GM21381 (cell line): Measurements from ENCODE around the gene CHPF.

ENCODE experiments used
- ATAC-seq: cut with Tn5 transposase; IDR thresholded peaks from one replicate; pipeline ENCODE4 v1.9.1; 2021; ENCODE audit warnings: mild to moderate bottlenecking, moderate library complexity; ENCODE audit not compliant: unreplicated experiment

The CHPF gene

GRCh38 chr2:219514836-219515235, 28.8 kb downstream of the CHPF start:
- ATAC-seq = no peak

GRCh38 chr2:219514196-219514761, 29.3 kb downstream of the CHPF start, which contains the start of gene ASIC4:
ASIC4 (plus strand) TSS chr2:219514482; CDS start chr2:219514725, 243 bp downstream.
- no peak for ATAC-seq

GRCh38 chr2:219513787-219514186, 29.8 kb downstream of the CHPF start:
- ATAC-seq = no peak

- no peak for ATAC-seq
Measured at GRCh38 chr2:219512524-219513216, 30.9 kb downstream of the CHPF start.

DNA sequence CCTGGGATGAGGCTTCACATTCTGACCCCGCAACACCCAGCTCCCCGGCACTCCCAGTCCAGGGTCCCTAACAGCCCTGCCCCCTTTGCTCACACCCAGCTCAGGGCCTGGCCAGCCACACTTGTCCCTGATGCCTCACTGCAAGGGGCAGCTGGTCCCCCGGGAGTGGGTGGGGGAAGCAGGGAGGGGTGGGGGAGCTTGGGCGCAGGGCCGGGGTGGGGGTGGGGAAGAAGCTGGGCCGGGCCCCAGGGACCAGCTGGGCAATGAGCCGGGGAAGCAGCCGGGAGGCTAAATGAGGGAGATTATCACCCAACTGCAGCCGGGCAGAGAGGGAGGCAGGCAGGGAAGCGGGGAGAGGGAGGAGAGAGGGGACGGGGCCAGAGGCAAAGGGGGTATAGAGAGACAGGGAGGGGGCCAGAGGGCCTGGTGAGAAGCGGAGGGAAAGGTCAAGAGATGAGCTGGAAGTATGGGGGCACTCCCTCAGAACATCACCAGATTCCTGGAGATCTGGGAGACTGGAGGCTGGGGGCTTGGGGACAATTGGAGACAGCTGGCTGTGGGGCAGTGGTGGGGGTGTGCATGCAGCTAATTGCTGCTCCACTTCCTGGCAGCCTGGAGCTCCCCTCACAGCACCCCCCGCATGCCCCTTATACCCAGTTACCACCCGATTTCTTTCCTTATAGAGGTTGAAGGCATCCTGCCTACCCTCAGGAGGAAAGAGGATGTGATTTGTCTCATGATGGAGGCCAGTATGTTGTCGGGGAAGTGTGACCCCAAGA, 31.9 kb downstream of the CHPF start:
- ATAC-seq = no peak

GRCh38 chr2:219510512-219511135, 33.0 kb downstream of the CHPF start:
- no peak for ATAC-seq

- no peak for ATAC-seq
Measured at GRCh38 chr2:219509780-219510511, 33.7 kb downstream of the CHPF start.

GRCh38 chr2:219508971-219509779, 34.4 kb downstream of the CHPF start:
- ATAC-seq = no peak

DNA sequence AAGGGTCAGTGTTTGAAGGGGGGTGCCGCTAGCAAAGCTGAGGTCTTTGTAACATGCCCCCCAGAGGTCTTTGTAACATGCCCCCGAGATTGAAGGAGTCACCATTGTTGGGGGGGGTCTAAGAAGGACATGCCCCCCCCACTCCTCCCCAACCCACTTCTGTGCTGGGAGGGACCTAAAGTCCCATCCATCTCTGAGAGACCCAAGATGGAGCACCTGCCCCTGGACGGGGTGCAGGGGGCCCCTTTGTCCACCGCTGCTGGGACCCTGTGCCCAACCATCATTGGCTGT, 35.2 kb downstream of the CHPF start:
- ATAC-seq = no peak

DNA sequence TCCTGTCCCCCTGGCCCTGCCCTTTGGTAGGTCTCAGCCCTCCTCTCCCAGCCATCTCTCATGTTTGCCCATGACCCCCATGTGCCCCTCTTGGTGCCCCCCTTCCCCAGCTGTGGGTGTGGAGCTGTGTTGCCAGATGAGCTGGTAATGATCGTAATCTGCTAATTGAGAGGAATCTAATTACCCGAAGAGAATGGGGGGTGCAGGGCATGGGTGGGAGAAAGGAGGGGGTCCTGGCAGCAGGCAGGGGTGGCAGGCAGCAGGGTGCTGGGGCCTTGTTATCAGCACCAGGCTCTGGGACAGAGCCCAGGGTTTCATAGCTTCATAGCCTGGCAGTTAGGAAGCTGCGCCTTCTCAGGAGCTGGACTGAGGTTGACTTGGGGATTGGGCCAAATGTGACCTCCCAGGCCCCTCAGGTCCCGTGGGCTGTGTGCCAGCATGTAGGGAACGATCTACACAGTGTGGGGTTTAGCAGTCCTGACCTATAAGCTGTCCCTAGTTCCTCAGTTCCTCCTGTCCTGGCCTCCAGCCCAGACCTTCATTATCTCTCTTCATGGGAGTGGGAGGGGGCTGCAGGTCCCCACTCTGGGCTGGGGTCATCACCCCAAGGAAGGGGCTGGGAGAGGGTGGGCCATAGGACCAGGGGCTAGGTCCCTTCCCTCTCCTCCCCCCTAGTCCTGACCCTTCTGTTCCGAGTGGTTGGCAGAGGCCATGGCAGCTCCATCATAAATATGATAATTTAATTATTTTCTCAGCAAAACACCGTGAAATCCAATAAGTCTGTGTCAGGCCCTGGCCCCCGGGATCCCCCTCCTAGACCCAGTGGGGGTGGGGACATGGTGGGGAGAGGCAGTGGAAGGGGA, 35.8 kb downstream of the CHPF start:
- ATAC-seq = no peak

- ATAC-seq = no peak
Measured at GRCh38 chr2:219506802-219507526, 36.6 kb downstream of the CHPF start.

DNA sequence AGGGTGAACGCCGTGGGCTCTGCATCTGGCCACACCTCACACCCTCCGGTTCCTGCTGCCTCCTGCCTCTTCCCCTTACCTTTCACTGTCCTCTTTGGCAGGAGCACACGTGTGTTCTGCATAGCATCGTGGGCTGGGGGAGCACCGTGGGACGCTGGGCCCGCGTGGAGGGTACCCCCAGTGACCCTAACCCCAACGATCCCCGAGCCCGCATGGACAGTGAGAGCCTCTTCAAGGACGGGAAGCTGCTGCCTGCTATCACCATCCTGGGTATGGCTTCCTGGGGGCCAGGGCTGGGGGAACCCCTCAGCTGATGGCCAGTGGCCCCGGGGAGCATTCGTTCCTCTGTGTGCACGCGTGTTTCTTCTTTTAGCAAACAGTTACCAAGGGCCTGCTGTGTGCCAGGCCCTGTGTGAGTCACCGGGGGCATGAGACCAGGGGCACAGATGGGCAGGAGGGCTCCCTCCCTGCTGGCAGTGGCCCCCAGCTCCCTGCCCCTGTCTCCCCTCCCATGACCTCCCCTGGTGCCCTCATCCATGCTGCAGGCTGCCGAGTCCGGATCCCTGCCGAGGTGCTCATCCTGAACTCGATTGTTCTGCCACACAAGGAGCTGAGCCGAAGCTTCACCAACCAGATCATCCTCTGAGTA, 37.3 kb downstream of the CHPF start:
- ATAC-seq = no peak

DNA sequence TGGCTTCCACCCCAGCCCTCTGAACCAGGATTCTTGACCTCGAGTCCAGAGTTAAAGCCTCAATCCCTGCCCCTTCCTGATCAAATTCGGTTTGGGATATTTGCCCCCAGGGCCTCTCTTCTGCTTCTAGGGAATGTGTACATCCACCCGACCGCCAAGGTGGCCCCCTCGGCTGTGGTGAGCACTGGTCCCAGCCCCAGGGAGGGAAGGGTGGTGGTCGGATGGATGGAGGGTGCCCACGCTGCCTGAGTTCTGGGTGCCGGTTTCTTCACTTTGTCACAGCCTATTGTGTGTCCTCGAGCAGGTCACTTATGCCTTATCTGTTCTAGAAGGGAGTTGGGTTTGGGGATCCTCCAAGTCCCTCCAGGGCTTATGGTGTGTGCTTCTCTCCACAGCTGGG, 38.0 kb downstream of the CHPF start:
- ATAC-seq = no peak

DNA sequence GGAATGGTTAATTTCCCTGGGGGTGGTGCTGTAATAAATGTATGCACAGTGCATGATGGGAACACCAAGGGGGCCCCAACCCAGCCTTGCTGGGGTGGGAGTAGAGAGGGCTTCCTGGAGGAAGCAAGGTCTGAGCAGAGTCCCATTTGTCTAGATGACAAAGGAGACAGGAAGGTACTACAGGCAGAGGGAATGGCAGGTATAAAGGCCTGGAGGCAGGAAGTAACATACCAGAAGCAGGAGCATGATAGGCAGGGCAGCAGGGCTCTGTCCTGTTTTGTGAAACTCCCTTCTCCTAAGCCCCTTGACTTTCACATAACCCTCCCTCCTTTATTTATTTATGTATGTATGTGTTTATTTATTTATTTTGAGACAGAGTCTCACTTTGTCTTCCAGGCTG, 41.0 kb downstream of the CHPF start:
- no peak for ATAC-seq

GRCh38 chr2:219501849-219502248, 41.8 kb downstream of the CHPF start:
- ATAC-seq = no peak

- no peak for ATAC-seq
Measured at GRCh38 chr2:219500135-219500534, 43.5 kb downstream of the CHPF start.

DNA sequence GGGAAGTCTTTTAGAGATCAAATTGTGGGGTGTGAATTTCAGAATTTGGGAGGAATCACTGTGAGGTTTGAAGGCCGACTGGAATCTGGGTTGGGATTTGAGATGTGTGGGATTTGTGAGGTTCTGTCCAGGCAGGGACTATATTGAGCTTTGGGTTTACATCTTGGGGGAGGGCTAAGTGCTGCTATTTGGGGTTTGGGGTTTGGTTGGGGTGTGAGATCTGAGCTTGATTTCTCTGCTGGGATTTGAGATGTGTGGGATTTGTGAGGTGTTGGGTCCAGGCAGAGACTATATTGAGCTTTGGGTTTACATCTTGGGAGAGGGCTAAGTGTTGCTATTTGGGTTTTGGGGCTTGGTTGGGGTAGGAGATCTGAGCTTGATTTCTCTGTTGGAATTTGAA, 44.1 kb downstream of the CHPF start:
- ATAC-seq = no peak

DNA sequence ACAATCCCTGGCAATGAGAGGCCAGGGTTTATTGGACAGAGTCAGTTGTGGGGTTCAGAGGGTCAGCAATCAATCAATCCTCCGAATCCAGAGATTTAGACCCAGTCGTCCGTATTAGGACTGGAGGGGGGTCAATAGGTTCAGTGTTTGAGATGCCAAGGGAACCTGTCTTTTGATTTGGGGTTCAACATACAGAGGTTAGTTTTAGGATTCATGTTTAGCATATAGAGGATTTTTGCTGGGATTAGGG, 44.6 kb downstream of the CHPF start:
- no peak for ATAC-seq
